ENCODE data around the gene IL18. TPM values are rescaled to one million over a fixed set of nuclear protein-coding genes. Genes with fewer than 3 reads are reported as not detected.
"Not testable (repeated sequence)": the region's sequence is repeated elsewhere in the genome, so short reads cannot be mapped to it uniquely, and the experiment has no call there.

The IL18 gene
- total and polyA plus RNA-seq, 4 donors: 3.0 to 5.2 (median 3.5) TPM

GRCh38 chr11:112196519-112197087 lies 32.7 kb upstream of the IL18 start:
- H3K4me1 ChIP-seq (ENCODE audit: control insufficient read depth in 4 of 4, insufficient read depth in 4 of 4, low read length in 3 of 4): peaks cover 0 to 21% (median 16%) of the 10 kb centered on the region in 4 donors
- DNase-seq (ENCODE audit: low spot score): no peak
- WGBS: 92% methylated on average over 2 of the region's 2 CpGs

DNA sequence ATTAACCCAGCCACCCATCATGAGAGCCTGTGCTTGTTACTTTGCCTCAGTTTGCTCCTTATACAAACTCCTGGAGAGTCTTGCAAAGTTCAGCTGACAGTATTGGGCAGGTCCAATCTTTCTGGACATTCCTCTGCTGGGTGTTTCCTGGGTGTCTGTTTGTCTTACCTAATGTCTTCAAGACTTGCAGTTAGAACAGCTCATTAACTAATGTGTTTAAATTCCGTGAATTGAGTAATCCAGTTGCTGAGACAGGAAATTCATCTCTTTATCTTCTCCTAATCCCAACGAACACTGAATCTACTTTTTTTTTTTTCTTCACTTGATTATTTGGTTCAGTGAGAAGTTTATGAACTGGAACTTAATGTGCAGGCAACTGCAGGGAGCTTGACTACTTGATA lies 32.1 kb upstream of the IL18 start:
- 53% methylated on average over 2 of the region's 2 CpGs for WGBS
- no peak overlapping the region for H3K4me3 ChIP-seq (ENCODE audit: low read depth in 1 of 3, low read length in 3 of 3)
- peaks cover 1 to 34% (median 15%) of the 10 kb centered on the region in 4 donors for H3K36me3 ChIP-seq (ENCODE audit: control insufficient read depth in 4 of 4, insufficient read depth in 3 of 4, low read depth in 1 of 4, low read length in 3 of 4)
- H3K9me3 ChIP-seq (ENCODE audit: control insufficient read depth in 4 of 4, low read length in 3 of 4): no peaks in the 10 kb centered on the region
- DNase-seq (ENCODE audit: low spot score): no peak
- H3K9ac ChIP-seq (ENCODE audit: low read depth in 1 of 2, low read length in 2 of 2): no peak overlapping the region
- TF ChIP-seq GABPA (IDR thresholded peaks at IDR 0.05 in 1 of 2, conservative IDR thresholded peaks at IDR 0.05 in 1 of 2) (no peak), RAD21 (IDR thresholded peaks at IDR 0.05) (no peak), FOXA1 (IDR thresholded peaks at IDR 0.05) (no peak), NR2F2 (IDR thresholded peaks at IDR 0.05) (no peak), RXRA (IDR thresholded peaks at IDR 0.05) (no peak)
- TF ChIP-seq, protein P1, sequence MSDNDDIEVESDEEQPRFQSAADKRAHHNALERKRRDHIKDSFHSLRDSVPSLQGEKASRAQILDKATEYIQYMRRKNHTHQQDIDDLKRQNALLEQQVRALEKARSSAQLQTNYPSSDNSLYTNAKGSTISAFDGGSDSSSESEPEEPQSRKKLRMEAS (IDR thresholded peaks at IDR 0.05): no peak
- TF ChIP-seq, protein P2, sequence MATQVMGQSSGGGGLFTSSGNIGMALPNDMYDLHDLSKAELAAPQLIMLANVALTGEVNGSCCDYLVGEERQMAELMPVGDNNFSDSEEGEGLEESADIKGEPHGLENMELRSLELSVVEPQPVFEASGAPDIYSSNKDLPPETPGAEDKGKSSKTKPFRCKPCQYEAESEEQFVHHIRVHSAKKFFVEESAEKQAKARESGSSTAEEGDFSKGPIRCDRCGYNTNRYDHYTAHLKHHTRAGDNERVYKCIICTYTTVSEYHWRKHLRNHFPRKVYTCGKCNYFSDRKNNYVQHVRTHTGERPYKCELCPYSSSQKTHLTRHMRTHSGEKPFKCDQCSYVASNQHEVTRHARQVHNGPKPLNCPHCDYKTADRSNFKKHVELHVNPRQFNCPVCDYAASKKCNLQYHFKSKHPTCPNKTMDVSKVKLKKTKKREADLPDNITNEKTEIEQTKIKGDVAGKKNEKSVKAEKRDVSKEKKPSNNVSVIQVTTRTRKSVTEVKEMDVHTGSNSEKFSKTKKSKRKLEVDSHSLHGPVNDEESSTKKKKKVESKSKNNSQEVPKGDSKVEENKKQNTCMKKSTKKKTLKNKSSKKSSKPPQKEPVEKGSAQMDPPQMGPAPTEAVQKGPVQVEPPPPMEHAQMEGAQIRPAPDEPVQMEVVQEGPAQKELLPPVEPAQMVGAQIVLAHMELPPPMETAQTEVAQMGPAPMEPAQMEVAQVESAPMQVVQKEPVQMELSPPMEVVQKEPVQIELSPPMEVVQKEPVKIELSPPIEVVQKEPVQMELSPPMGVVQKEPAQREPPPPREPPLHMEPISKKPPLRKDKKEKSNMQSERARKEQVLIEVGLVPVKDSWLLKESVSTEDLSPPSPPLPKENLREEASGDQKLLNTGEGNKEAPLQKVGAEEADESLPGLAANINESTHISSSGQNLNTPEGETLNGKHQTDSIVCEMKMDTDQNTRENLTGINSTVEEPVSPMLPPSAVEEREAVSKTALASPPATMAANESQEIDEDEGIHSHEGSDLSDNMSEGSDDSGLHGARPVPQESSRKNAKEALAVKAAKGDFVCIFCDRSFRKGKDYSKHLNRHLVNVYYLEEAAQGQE (IDR thresholded peaks at IDR 0.05): no peak
- no peak overlapping the region for H3K27ac ChIP-seq (ENCODE audit: low read depth in 1 of 2, low read length in 2 of 2)
- peaks cover 0 to 21% (median 16%) of the 10 kb centered on the region in 4 donors for H3K4me1 ChIP-seq (ENCODE audit: control insufficient read depth in 4 of 4, insufficient read depth in 4 of 4, low read length in 3 of 4)
- no peaks in the 10 kb centered on the region for H3K27me3 ChIP-seq (ENCODE audit: control insufficient read depth in 4 of 4, insufficient read depth in 4 of 4, low read length in 3 of 4)

More at GRCh38 chr11:112196519-112197087, 32.7 kb upstream of the IL18 start:
- Histone ChIP-seq H3K27me3 (ENCODE audit: control insufficient read depth in 4 of 4, insufficient read depth in 4 of 4, low read length in 3 of 4) (no peaks in the 10 kb centered on the region), H3K9me3 (ENCODE audit: control insufficient read depth in 4 of 4, low read length in 3 of 4) (no peaks in the 10 kb centered on the region), H3K36me3 (ENCODE audit: control insufficient read depth in 4 of 4, insufficient read depth in 3 of 4, low read depth in 1 of 4, low read length in 3 of 4) (peaks cover 1 to 34% (median 16%) of the 10 kb centered on the region in 4 donors), H3K4me3 (ENCODE audit: low read depth in 1 of 3, low read length in 3 of 3) (no peak overlapping the region), H3K27ac (ENCODE audit: low read depth in 1 of 2, low read length in 2 of 2) (no peak overlapping the region), H3K9ac (ENCODE audit: low read depth in 1 of 2, low read length in 2 of 2) (no peak overlapping the region)
- TF ChIP-seq NR2F2 (IDR thresholded peaks at IDR 0.05) (no peak), ZBTB33 (IDR thresholded peaks at IDR 0.05) (no peak), RXRA (IDR thresholded peaks at IDR 0.05) (no peak), SP1 (IDR thresholded peaks at IDR 0.05) (no peak), TAF1 (conservative IDR thresholded peaks at IDR 0.05) (no peak)

GRCh38 chr11:112195113-112195512 lies 31.2 kb upstream of the IL18 start:
- not testable (repeated sequence) for H3K4me3 ChIP-seq (ENCODE audit: low read depth in 1 of 3, low read length in 3 of 3); H3K9ac ChIP-seq (ENCODE audit: low read depth in 1 of 2, low read length in 2 of 2); H3K9me3 ChIP-seq (ENCODE audit: control insufficient read depth in 4 of 4, low read length in 3 of 4); H3K27me3 ChIP-seq (ENCODE audit: control insufficient read depth in 4 of 4, insufficient read depth in 4 of 4, low read length in 3 of 4); DNase-seq (ENCODE audit: low spot score)
- 84% methylated on average over 11 of the region's 11 CpGs for WGBS
- TF ChIP-seq RXRA (IDR thresholded peaks at IDR 0.05): peak in 1 of 2 donors; percentile 51
- peak in 1 of 2 donors; percentile 15 for TF ChIP-seq RAD21 (IDR thresholded peaks at IDR 0.05)
- peak in 1 of 2 donors; percentile 50 for TF ChIP-seq HNF4A (conservative IDR thresholded peaks at IDR 0.05)
- TF ChIP-seq SP1 (IDR thresholded peaks at IDR 0.05): peak; percentile 33
- H3K27ac ChIP-seq (ENCODE audit: low read depth in 1 of 2, low read length in 2 of 2): peak overlapping the region in 1 of 2 donors; percentile 43
- peaks cover 0 to 21% (median 16%) of the 10 kb centered on the region in 4 donors for H3K4me1 ChIP-seq (ENCODE audit: control insufficient read depth in 4 of 4, insufficient read depth in 4 of 4, low read length in 3 of 4)
- peaks cover 1 to 30% (median 10%) of the 10 kb centered on the region in 4 donors for H3K36me3 ChIP-seq (ENCODE audit: control insufficient read depth in 4 of 4, insufficient read depth in 3 of 4, low read depth in 1 of 4, low read length in 3 of 4)

All from liver (tissue), 9 donors.